IPS DF 4.7 (cell line): ENCODE results near the gene YDJC.
"Not testable (repeated sequence)": the region's sequence is repeated elsewhere in the genome, so short reads cannot be mapped to it uniquely, and the experiment has no call there.

Experiments used
- DNase-seq: peaks from one replicate; pipeline ENCODE4 v3.0.0-alpha.2; 2013; ENCODE audit warnings: low spot score; ENCODE audit errors: extremely low read depth

YDJC gene

GRCh38 chr22:21629255-21630149 lies at the start of gene YDJC:
Gene YDJC, minus strand, starts transcription at chr22:21630022. Its CDS starts 8 bp downstream, at chr22:21630014.
- DNase-seq, result no peak

DNA sequence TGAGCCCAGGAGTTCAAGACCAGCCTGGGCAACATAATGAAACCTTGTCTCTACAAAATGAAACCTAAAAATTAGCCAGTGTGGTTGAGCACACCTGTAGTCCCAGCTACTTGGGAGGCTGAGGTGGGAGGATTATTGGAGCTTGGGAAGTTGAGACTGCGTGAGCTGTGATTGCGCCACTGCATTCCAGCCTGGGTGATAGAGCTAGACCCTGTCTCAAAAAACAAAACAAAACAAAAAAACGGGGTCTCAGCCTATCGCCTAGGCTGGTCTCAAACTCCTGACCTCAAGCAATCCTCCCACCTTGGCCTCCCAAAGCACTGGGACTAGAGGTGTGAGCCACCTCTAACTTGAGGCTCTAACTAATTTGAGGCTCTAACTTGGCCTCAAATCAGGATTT lies 49.6 kb upstream of the YDJC start:
- DNase-seq, result no peak

DNA sequence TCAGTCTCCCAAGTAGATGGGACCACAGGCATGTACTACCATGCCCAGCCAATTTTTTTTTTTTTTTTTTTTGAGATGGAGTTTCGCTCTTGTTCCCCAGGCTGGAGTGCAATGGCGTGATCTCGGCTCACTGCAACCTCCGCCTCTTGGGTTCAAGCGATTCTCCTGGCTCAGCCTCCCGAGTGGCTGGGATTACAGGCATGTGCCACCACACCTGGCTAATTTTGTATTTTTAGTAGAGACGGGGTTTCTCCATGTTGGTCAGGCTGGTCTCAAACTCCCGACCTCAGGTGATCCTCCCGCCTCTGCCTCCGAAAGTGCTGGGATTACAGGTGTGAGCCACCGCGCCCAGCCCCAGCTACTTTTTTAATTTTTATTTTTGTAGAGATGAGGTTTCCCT lies 49.0 kb upstream of the YDJC start:
- not testable (repeated sequence) for DNase-seq

DNA sequence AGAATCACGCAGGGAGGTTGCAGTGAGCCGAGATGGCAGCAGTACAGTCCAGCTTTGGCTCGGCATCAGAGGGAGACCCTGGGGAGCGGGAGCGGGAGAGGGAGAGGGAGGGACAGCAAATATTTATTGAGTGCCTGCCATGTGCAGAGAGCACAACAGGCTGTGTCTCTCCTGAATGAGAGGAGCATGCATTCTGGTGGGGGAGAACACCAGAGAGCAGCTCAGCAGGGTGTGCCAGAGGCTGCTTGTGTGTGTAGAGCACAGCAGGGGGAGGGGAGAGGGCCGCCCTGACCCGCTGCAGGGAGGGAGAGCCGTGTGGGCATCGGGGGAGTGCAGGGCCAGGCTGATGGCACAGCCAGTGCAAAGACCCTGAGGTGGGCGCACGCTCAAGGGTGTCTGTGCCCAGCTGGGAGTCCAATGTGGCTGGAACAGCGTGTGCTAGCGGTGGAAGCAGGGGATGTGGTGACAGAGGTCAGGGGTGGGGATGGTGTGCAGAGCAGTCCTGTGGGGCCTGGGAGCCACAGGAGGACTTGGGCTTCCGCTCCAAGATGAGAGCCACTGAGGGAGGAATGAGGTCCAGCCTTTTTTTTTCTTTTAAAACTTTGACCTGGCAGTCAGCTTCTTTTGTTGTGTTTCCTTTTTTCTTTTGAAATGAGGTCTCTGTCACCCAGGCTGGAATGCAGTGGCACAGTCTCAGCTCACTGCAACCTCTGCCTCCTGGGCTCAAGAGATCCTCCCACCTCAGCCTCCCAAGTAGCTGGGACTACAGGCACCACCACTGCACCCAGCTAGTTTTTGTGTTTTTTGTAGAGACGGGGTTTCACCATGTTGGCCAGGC lies 48.0 kb upstream of the YDJC start:
- no peak for DNase-seq

GRCh38 chr22:21674638-21675245 lies 44.9 kb upstream of the YDJC start:
- DNase-seq, result no peak

DNA sequence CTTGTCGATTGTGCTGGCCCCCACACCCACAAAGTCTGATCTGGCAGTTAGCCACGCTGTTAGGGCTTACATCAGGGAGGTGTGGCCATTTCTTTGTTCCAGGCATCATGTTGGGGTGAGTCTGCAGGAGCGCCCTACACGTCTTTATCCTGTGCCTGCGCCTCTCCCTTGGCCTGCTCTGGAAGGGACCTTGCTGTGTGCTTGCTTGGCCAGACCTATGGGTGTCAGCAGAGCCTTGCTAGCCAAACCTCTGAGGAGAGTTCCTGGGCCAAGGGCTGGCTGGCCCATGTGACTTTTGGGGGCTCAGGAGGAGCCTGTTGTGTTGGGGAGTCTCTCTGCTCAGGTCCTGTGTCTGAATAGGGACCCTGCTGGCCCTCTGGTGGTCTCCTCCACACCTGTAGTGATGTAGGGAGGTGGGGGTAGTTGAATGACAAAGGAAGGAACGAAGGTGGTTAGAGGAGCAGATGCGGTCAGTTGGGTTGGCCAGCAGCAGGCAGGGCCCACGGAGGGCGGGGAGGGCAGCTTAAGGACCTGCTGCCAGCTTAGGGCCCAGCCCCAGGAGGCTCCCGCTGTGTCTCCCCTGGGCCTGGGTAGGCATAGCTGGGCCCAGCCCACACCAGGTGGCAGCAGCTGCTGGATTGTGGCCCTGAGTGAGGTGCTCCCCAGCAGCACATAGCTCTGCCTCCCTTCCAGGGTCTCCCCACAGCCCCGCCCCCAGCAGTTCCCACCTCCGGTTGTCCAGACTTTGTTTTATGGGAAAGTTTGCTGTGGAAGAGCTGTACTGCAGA lies 43.9 kb upstream of the YDJC start:
- DNase-seq, result no peak

DNA sequence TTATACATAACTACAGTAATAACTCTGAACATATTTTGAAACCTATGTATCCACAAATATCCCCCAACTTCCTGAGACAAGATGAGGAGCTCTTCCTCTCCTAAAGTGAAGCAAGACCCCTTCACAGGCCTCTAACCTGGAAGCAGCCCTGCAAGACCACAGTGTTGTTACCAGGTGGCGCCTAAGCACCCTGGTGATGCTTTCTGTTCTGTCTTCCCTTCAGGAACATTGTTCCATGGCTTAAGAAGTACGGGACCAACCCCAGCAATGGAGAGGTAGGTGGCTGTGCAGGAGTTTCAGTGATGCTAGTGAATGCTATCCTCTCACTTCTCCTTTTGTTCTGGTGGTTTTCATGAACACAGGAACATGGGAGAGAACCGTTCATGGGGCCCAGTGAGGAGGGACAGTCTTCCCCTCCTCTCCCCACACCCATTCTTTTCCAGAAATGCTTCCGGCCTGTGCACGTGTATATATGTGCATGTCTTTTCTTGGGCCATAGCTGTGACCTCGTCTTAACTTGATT lies 42.3 kb upstream of the YDJC start:
- DNase-seq, result no peak

- no peak for DNase-seq
Observed at GRCh38 chr22:21669026-21669425, 39.2 kb upstream of the YDJC start.

GRCh38 chr22:21666786-21667185 lies 37.0 kb upstream of the YDJC start:
- no peak for DNase-seq

DNA sequence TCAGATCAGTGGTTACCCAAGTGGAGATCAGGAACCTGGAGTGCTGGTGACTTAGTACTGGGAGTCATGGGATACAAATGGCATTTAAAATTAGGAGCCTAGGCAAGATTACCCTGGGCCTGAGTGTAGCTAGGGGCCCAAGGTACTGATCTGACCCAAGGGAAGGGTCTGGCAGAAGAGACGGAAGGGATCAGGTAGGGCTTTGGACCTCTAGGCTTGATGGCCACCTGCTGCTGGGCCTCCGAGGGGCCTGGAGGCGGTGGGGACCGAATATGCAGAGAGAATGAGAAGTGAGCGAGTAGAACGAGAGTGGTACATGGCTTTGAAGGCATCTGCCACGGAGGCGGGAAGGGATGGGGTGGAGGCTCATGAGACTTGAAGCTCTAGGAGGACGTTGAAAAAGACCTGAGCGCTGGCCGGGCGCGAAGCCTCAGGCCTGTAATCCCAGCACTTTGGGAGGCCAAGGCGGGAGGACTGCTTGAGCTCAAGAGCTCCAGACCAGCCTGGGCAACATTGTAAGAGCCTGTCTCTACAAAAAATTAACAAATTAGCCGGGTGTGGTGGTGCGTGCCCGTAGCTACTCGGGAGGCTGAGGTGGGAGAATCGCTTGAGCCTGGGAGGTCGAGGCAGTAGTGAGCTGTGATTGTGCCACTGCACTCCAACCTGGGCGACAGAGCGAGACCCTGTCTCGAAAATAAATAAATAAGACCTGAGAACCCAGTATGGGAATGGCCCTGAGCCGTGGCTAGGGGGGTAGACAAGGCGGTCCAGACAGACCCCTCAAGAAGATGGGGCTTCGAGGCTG lies 35.4 kb upstream of the YDJC start:
- DNase-seq, result no peak

- DNase-seq, result no peak
Observed at GRCh38 chr22:21663738-21664137, 33.9 kb upstream of the YDJC start.

- DNase-seq, result no peak
Observed at GRCh38 chr22:21661991-21662390, 32.2 kb upstream of the YDJC start.

- DNase-seq, result no peak
Observed at GRCh38 chr22:21660904-21661303, 31.1 kb upstream of the YDJC start.

GRCh38 chr22:21659864-21660525 lies 30.2 kb upstream of the YDJC start:
- DNase-seq, result no peak

DNA sequence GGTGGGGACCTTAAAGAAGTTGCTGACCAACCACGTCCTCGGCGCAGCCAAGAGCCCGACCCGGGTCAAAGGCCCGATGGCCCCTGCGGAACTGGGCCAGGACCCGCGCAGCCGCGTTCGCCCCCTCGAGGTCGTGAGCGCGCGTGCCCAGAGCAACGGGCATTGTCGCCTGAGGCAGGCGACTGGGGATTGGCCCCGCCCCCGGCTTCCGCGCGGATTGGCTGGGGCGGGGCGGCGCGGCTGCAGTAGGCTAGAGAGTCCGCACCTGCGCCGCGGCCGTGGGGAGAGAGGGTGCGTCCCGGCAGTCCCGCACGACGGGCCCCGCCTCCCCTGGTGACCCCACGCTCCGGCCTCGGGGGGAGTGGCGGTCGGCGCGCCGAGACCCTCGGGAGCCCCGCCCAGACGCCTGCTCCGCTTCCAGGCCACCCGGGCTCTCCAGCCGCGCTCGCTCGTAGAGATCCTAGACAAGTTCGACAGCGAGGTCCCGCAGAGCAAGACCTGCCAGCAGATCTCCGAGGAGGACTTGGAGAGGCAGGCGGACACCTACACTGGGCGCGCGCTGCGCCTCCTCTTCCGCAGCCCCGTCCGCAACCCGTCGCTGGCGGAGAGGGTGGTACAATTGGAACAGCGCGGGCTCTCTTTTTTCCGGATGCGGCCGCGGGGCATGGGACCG lies 27.7 kb upstream of the YDJC start:
- no peak for DNase-seq

DNA sequence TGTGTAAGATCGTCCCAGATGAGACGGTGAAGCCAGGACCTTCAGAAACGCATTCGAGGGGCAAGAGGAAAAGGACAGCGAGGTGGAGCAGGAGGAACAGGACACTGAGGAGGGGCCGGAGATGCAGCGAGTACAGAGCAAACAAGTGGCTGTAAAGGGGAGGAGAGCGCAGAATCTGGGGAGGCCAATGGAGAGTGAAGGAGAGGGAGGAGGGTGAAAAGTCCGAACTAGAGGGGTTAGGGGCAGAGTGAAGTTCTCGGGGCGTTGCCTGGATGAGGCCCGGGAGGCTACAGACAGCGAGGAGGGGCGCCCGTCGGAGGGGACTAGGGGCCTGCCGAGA lies 27.2 kb upstream of the YDJC start:
- DNase-seq, result no peak

GRCh38 chr22:21652547-21653545 lies 23.0 kb upstream of the YDJC start:
- no peak for DNase-seq

GRCh38 chr22:21652010-21652546 lies 22.3 kb upstream of the YDJC start:
- DNase-seq, result no peak
